ENCODE measurements around the gene C1QTNF5. TPM values are rescaled to one million over a fixed set of nuclear protein-coding genes. Genes with fewer than 3 reads are reported as not detected.

Gene C1QTNF5
- total and polyA plus RNA-seq, 2 experiments from 2014 or later: 4.5 to 27.9 TPM

DNA sequence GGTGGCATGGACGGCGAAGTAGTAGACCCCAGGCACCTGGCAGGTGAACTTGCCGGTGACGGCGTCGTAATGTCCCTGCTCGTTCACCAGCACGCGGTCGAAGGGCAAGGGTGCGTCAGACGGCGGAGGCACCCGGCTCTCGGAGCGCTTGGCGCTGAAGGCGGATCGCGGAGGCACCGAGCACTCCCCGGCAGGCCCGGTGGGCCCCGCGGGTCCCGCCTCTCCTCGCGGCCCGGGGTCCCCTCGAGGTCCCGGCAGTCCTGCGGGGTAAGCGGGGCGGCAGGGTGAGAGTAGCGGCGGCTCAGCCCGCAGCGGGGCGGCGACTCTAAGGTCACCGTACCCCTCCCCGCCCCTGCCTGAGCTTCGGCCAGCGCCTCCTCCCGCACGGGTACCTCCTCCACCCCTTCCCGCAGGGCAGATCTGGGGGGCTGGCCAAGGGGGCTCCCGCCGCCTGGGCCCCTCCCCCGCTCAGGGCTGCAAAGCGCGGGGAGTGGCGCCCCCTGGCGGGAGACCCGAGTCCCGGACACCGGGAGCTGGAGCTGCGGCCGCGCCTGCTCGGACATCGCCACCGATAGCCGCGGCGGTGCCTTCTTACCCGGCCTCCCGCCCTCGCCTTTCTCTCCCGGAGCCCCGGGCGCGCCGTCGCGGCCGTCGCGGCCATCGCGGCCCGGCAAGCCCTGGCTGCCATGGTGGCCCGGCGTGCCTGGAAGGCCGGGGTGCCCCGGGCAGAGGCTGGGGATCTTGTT is 921 bp downstream of the C1QTNF5 start:
- H3K36me3 ChIP-seq (ENCODE audit: low read depth): no peaks in the 10 kb centered on the region
- TF ChIP-seq EZH2phosphoT487 (IDR thresholded peaks at IDR 0.05; ENCODE audit: insufficient read depth, low read depth) (no peak), EZH2 (IDR thresholded peaks at IDR 0.05; ENCODE audit: insufficient read depth, poor library complexity, severe bottlenecking) (no peak)
- no peaks in the 10 kb centered on the region for H3K9me3 ChIP-seq (ENCODE audit: low read depth)
- H3K4me3 ChIP-seq: peak overlapping the region; percentile 75
- H3K9ac ChIP-seq: peak overlapping the region; percentile 75
- no peak overlapping the region for H3K27ac ChIP-seq
- peak overlapping the region; percentile 82 for H3K4me2 ChIP-seq (ENCODE audit: unreplicated experiment)
- H3K79me2 ChIP-seq (ENCODE audit: insufficient read depth): peaks cover 24% of the 10 kb centered on the region
- peak overlapping the region; percentile 89 for H2AFZ ChIP-seq
- H4K20me1 ChIP-seq (ENCODE audit: insufficient read depth): no peaks in the 10 kb centered on the region
- no peaks in the 10 kb centered on the region for H3K27me3 ChIP-seq (replicated peaks; ENCODE audit: insufficient read depth)
- H3K4me1 ChIP-seq (ENCODE audit: insufficient read depth): peaks cover 29% of the 10 kb centered on the region; the same call in 1 of the 2 replicates
- H3F3A ChIP-seq (ENCODE audit: insufficient read depth): peaks cover 9% of the 10 kb centered on the region; the same call in 1 of the 2 replicates
- peak; percentile 82 for DNase-seq
- WGBS, 2 experiments (ENCODE audit: low coverage in 1 of 2, low lambda C conversion rate in 2 of 2, missing lambda C conversion rate in 2 of 2): 6 to 8% methylated on average over 60 to 71 of the region's 86 CpGs
- H3K9me2 ChIP-seq (ENCODE audit: insufficient read depth): no peaks in the 10 kb centered on the region
- in situ Hi-C loops (cut with MboI): no loop called here

- Histone ChIP-seq H3K27me3 (replicated peaks; ENCODE audit: insufficient read depth) (no peaks in the 10 kb centered on the region), H3K36me3 (ENCODE audit: low read depth) (no peaks in the 10 kb centered on the region), H3K4me1 (ENCODE audit: insufficient read depth) (peaks cover 29% of the 10 kb centered on the region; the same call in 1 of the 2 replicates), H3F3A (ENCODE audit: insufficient read depth) (peaks cover 9% of the 10 kb centered on the region; the same call in 1 of the 2 replicates), H4K20me1 (ENCODE audit: insufficient read depth) (no peaks in the 10 kb centered on the region), H3K4me2 (ENCODE audit: unreplicated experiment) (peak overlapping the region; percentile 82), H3K4me3 (peak overlapping the region; percentile 75), H3K9ac (no peak overlapping the region), H3K9me3 (ENCODE audit: low read depth) (no peaks in the 10 kb centered on the region), H3K9me2 (ENCODE audit: insufficient read depth) (no peaks in the 10 kb centered on the region), H3K79me2 (ENCODE audit: insufficient read depth) (peaks cover 28% of the 10 kb centered on the region), H3K27ac (no peak overlapping the region), H2AFZ (no peak overlapping the region)
- in situ Hi-C loops (cut with MboI): no loop called here
- TF ChIP-seq EZH2phosphoT487 (IDR thresholded peaks at IDR 0.05; ENCODE audit: insufficient read depth, low read depth) (no peak), EZH2 (IDR thresholded peaks at IDR 0.05; ENCODE audit: insufficient read depth, poor library complexity, severe bottlenecking) (no peak)
- WGBS, 2 experiments (ENCODE audit: low coverage in 1 of 2, low lambda C conversion rate in 2 of 2, missing lambda C conversion rate in 2 of 2): 78 to 80% methylated on average over 8 to 11 of the region's 11 CpGs
- DNase-seq: no peak
Observed at GRCh38 chr11:119338965-119339588, 1.6 kb downstream of the C1QTNF5 start.

DNA sequence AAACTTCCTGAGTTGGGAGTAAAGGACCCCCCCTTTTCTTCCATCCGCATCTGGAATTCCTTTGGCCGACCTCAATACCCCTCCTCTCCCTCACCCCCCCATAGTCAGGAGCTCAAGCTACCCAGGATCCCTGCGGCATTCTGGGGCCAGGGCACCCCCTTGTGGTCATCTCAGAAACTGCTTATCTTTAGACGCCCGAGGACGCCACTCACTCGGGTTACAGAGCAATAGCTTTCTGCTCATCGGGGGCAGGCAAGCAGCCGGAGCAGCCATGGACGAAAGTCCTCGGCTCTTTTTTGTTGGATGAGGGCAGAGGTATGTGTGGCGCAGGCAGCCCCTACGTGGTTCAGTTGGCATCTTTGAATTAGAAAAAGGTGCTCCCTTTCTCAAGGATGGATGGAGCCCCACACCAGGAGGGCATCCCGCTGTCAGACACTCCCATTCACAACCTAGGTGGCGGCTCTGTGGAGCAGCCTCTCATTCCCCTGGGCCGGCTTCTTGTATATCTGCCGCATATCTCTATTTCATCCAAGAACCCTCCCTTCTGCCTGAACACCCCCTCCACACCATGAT is 2.3 kb downstream of the C1QTNF5 start:
- Histone ChIP-seq H3K9me2 (ENCODE audit: insufficient read depth) (no peaks in the 10 kb centered on the region), H3K36me3 (ENCODE audit: low read depth) (no peaks in the 10 kb centered on the region), H3F3A (ENCODE audit: insufficient read depth) (peaks cover 9% of the 10 kb centered on the region; the same call in 1 of the 2 replicates), H3K27ac (peak overlapping the region; percentile 30), H3K4me2 (ENCODE audit: unreplicated experiment) (peak overlapping the region; percentile 64), H3K4me1 (ENCODE audit: insufficient read depth) (peaks cover 29% of the 10 kb centered on the region; the same call in 1 of the 2 replicates), H4K20me1 (ENCODE audit: insufficient read depth) (no peaks in the 10 kb centered on the region), H3K9ac (no peak overlapping the region), H3K9me3 (ENCODE audit: low read depth) (no peaks in the 10 kb centered on the region), H3K4me3 (peak overlapping the region; percentile 45; the same call in 1 of the 2 replicates), H3K79me2 (ENCODE audit: insufficient read depth) (peaks cover 28% of the 10 kb centered on the region), H2AFZ (no peak overlapping the region), H3K27me3 (replicated peaks; ENCODE audit: insufficient read depth) (no peaks in the 10 kb centered on the region)
- TF ChIP-seq EZH2phosphoT487 (IDR thresholded peaks at IDR 0.05; ENCODE audit: insufficient read depth, low read depth) (no peak), EZH2 (IDR thresholded peaks at IDR 0.05; ENCODE audit: insufficient read depth, poor library complexity, severe bottlenecking) (no peak)
- peak; percentile 81 for DNase-seq
- in situ Hi-C loops (cut with MboI): no loop called here
- WGBS, 2 experiments (ENCODE audit: low coverage in 1 of 2, low lambda C conversion rate in 2 of 2, missing lambda C conversion rate in 2 of 2): 26 to 31% methylated on average over 17 of the region's 17 CpGs

GRCh38 chr11:119337581-119338317 is 2.9 kb downstream of the C1QTNF5 start:
- WGBS, 2 experiments (ENCODE audit: low coverage in 1 of 2, low lambda C conversion rate in 2 of 2, missing lambda C conversion rate in 2 of 2): 21 to 35% methylated on average over 7 to 8 of the region's 9 CpGs
- peak overlapping the region; percentile 41; the same call in 1 of the 2 replicates for H2AFZ ChIP-seq

More at GRCh38 chr11:119337581-119338317, 2.9 kb downstream of the C1QTNF5 start:
- Histone ChIP-seq H4K20me1 (ENCODE audit: insufficient read depth) (no peaks in the 10 kb centered on the region), H3K4me2 (ENCODE audit: unreplicated experiment) (peak overlapping the region; percentile 64), H3K4me1 (ENCODE audit: insufficient read depth) (peaks cover 29% of the 10 kb centered on the region; the same call in 1 of the 2 replicates), H3K27ac (peak overlapping the region; percentile 30), H3K36me3 (ENCODE audit: low read depth) (no peaks in the 10 kb centered on the region), H3K9me3 (ENCODE audit: low read depth) (no peaks in the 10 kb centered on the region), H3K79me2 (ENCODE audit: insufficient read depth) (peaks cover 28% of the 10 kb centered on the region), H3K27me3 (replicated peaks; ENCODE audit: insufficient read depth) (no peaks in the 10 kb centered on the region), H3K4me3 (peak overlapping the region; percentile 45), H3F3A (ENCODE audit: insufficient read depth) (peaks cover 9% of the 10 kb centered on the region; the same call in 1 of the 2 replicates), H3K9me2 (ENCODE audit: insufficient read depth) (no peaks in the 10 kb centered on the region), H3K9ac (peak overlapping the region; percentile 42)
- TF ChIP-seq EZH2 (IDR thresholded peaks at IDR 0.05; ENCODE audit: insufficient read depth, poor library complexity, severe bottlenecking) (no peak), EZH2phosphoT487 (IDR thresholded peaks at IDR 0.05; ENCODE audit: insufficient read depth, low read depth) (no peak)
- in situ Hi-C loops (cut with MboI): no loop called here
- DNase-seq: peak; percentile 68

Measured in GM23248 (cell line).